Right lobe of liver (tissue), 6 donors: Measurements from ENCODE around the gene GGT7. TPM values are rescaled to one million over a fixed set of nuclear protein-coding genes. Genes with fewer than 3 reads are reported as not detected.
A peak's percentile ranks its signal among the peaks of the same experiment; 100 is the strongest.
"Not testable (repeated sequence)": the region's sequence is repeated elsewhere in the genome, so short reads cannot be mapped to it uniquely, and the experiment has no call there.

Experiments used
- ATAC-seq, 4 donors: fragments of 200-7000 bp; cut with Tn5 transposase; one replicate each; pipeline ENCODE4 v1.9.1; 2020; ENCODE audit warnings: mild to moderate bottlenecking in 4 of 4, moderate library complexity in 4 of 4
- DNase-seq, 3 donors: peaks; one replicate each; pipeline ENCODE4 v3.0.0-alpha.2; 2020
- H3K27ac ChIP-seq, 3 donors: fragments of 200-600 bp; one replicate each; pipeline ENCODE4 v1.8.0; 2022
- H3K27me3 ChIP-seq, 2 donors: fragments of 200-600 bp; one replicate each; pipeline ENCODE4 v1.8.0; 2022
- H3K36me3 ChIP-seq, 4 donors: fragments of 200-600 bp; sonication (generic) in 1 of 4; one replicate each; pipeline versions ENCODE4 v1.5.1 to v1.8.0; 2017 to 2022; ENCODE audit warnings: control low read depth in 1 of 4
- H3K4me1 ChIP-seq, 4 donors: fragments of 200-600 bp; sonication (generic) in 1 of 4; one replicate each; pipeline versions ENCODE4 v1.5.1 to v1.8.0; 2017 to 2022; ENCODE audit warnings: control low read depth in 1 of 4
- H3K4me3 ChIP-seq, 3 donors: fragments of 200-600 bp; one replicate each; pipeline ENCODE4 v1.8.0; 2022
- H3K9me3 ChIP-seq, 4 donors: fragments of 200-600 bp; sonication (generic) in 1 of 4; one replicate each; pipeline versions ENCODE4 v1.5.1 to v1.8.0; 2017 to 2022; ENCODE audit warnings: control low read depth in 1 of 4
- POLR2A ChIP-seq: fragments of 450-650 bp; IDR thresholded peaks from one replicate; pipeline ENCODE4 v1.6.1; 2017; ENCODE audit warnings: antibody characterized with exemption, mild to moderate bottlenecking
- WGBS: methylation state at CpG from one replicate; pipeline ENCODE4 v1.1.6; 2018; ENCODE audit warnings: low coverage, low lambda C conversion rate; ENCODE audit not compliant: insufficient coverage; ENCODE audit errors: missing lambda C conversion rate; 5-methylcytosine and 5-hydroxymethylcytosine counted together
- intact Hi-C, 2 donors: fragments of 100-400 bp; cut with DNase I; formaldehyde crosslinking; loops; one replicate each; pipeline versions ENCODE4 v1.11.2 to v1.14.1; 2022
- total RNA-seq, 6 experiments: library from RNA; depleted of rRNA in 2 of 6; stranded (reverse); fragments of >200 nt in 2 of 6; fragmentation: NEBNext Ultra II Directional in 3 of 6; extraction: Animal tissue kit (Norgen Biotek cat#: 25700) in 3 of 6; gene quantifications; one replicate each; pipeline versions ENCODE4 v1.1.0 to v1.2.4, GENCODE V29; 2016 to 2023
- TF ChIP-seq, protein P1 (sequence below), 4 donors: fragments of 200-600 bp in 3 of 4; fragments of 450-650 bp in 1 of 4; IDR thresholded peaks; one replicate each; pipeline versions ENCODE4 v1.5.1 to v1.8.0; 2016 to 2022; ENCODE audit warnings: antibody characterized with exemption in 4 of 4, mild to moderate bottlenecking in 2 of 4
- donor health status: DM: no; HTN: yes; CAD: no.
- donor health status: DM: no; HTN: no; CAD: no.
- donor health status: DM: no; HTN: no; CAD: no.
- donor health status: DM: no; HTN: yes; CAD: no.
- donor health status: DM: no; HTN: yes; CAD: no.

GGT7 gene
- total RNA-seq, 6 experiments from 2014 or later = 4.8 to 13.3 (median 9.4) TPM

DNA sequence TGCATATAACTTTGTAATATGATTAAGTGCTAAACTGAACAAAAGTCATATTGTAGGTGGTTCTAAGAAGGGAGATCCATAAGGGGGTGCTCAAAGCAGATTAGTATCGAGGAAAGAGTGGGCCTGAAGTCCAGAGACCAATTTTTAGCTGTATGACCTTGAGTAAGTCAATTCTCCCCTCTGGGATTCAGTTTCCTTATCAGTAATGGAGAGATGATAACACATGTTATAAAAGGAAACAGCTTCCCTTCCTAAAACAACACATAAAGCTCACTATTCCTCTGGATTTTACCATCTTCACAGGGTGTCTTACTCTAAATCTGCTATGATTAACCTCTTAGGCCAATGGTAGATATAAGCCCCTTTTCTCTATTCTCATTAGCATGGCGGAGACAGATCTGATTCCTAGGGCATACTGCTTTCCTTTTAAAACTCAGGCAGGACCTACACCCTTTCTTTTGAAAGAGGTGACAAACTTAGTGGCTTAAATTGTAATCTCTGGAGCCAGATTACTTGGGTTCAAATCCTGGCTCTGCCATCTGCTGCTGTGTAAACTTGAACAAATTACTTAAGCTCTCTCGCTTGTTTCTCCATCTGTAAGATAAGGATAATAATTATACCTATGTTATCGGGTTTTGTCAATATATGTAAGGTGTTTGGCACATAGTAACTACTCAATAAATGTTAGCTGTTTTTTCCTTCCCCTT lies 43.2 kb upstream of the GGT7 start:
- ATAC-seq = no peak
- Histone ChIP-seq H3K36me3 (peaks cover 0 to 46% (median 1%) of the 10 kb centered on the region in 4 donors), H3K9me3 (no peaks in the 10 kb centered on the region), H3K4me3 (no peak overlapping the region), H3K27me3 (no peaks in the 10 kb centered on the region), H3K4me1 (peaks cover 0 to 27% (median 13%) of the 10 kb centered on the region in 4 donors), H3K27ac (no peak overlapping the region)
- DNase-seq = no peak
- intact Hi-C loops = no loop called here
- TF ChIP-seq, protein P1, sequence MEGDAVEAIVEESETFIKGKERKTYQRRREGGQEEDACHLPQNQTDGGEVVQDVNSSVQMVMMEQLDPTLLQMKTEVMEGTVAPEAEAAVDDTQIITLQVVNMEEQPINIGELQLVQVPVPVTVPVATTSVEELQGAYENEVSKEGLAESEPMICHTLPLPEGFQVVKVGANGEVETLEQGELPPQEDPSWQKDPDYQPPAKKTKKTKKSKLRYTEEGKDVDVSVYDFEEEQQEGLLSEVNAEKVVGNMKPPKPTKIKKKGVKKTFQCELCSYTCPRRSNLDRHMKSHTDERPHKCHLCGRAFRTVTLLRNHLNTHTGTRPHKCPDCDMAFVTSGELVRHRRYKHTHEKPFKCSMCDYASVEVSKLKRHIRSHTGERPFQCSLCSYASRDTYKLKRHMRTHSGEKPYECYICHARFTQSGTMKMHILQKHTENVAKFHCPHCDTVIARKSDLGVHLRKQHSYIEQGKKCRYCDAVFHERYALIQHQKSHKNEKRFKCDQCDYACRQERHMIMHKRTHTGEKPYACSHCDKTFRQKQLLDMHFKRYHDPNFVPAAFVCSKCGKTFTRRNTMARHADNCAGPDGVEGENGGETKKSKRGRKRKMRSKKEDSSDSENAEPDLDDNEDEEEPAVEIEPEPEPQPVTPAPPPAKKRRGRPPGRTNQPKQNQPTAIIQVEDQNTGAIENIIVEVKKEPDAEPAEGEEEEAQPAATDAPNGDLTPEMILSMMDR (IDR thresholded peaks at IDR 0.05) = no peak
- TF ChIP-seq POLR2A = no peak
- WGBS = 71% methylated on average over 4 of the region's 4 CpGs

DNA sequence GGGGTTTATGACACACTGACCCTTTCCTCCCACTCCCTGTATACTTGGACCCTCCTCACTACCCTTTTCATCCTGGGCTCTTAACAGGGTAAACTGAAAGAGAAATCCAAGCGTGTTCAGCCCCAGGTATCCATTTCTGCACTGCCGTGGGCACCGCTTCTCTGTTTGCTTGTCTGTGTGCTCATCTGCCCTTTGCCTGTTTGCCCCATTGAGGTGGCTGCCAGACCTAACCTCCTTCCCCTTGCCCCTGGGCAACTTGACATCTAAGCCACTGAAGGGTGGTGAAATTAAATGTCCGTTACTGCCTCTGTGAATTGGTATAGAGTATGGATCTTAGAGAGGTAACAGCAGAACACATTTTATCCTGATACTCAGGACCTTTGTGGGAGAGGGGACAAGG lies 42.5 kb upstream of the GGT7 start:
- WGBS = 36% methylated on average over 3 of the region's 4 CpGs
- no peak overlapping the region for H3K27ac ChIP-seq
- H3K36me3 ChIP-seq = peaks cover 0 to 38% (median 0%) of the 10 kb centered on the region in 4 donors
- H3K4me1 ChIP-seq = peaks cover 0 to 27% (median 13%) of the 10 kb centered on the region in 4 donors
- peak; percentile 49 to 74 (median 67) for DNase-seq
- TF ChIP-seq POLR2A = no peak
- no peaks in the 10 kb centered on the region for H3K9me3 ChIP-seq
- ATAC-seq = peak; percentile 90 to 96 (median 94)
- intact Hi-C loops = no loop called here
- no peak overlapping the region for H3K4me3 ChIP-seq
- no peaks in the 10 kb centered on the region for H3K27me3 ChIP-seq

DNA sequence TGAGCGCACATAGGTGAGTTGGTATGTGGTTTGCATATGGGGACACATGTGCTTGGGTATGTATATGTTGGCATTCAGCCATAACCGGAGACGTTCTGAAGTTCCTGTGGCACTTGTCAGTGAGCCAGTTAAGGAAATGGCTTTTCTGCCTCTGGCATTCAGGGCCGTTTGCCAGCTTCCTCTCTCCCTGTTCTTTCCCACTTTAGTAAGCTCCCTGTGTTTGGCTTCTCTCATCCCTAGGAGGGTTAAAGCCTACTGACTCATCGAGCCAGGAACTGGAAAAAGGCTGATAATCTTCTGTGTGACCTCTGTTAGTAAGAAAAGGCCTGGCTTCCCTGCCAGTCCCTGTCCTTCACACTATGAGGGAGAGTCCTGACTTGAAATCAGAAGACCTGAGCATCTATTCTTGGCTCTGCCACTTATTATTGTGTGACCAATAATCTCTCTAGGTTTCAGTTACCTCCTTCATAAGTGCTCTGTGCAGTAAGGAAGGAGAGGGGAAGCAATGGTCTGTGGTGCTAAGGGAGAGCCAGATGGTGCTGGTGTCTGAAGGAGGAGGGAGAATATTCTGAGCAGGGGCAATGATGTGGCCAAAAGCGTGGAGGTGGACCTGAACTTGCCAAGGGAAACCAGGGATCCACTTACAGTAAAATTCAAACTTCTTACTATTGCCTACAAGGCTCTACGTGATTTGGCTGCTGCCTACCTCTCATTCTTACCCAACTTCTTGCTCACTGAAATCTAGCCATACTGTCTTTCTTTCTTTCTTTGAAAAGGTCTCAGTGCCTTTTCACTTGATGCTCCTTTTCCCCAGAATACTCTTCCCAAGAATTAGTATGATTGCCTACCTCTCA lies 35.2 kb upstream of the GGT7 start:
- DNase-seq = peak in 1 of 3 donors; percentile 38
- intact Hi-C loops = no loop called here

DNA sequence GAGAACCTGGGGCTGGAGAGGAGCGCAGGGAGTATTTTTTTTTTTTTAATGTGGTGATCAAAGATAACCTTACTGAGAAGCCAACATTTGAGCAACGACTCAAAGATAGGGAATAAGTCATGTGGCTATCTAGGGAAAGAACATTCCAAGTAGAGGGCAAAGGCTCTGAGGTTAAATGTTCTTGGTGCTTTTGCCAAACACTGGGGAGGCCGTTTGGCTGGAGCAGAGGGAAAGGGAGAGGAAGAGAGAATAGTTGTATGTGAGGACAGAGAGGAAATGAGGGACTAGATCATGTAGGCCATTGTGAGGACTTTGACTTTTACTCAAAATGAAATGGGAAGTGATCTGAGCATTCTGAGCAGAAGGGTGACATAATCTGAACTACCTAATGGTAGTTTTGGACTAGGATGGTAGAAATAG lies 31.6 kb upstream of the GGT7 start:
- no peak for DNase-seq
- intact Hi-C loops = no loop called here
- peaks cover 0 to 15% (median 5%) of the 10 kb centered on the region in 4 donors for H3K4me1 ChIP-seq
- no peak overlapping the region for H3K4me3 ChIP-seq
- H3K36me3 ChIP-seq = peaks cover 0 to 10% (median 0%) of the 10 kb centered on the region in 4 donors
- H3K27me3 ChIP-seq = no peaks in the 10 kb centered on the region
- TF ChIP-seq POLR2A = no peak
- TF ChIP-seq, protein P1 (IDR thresholded peaks at IDR 0.05) = no peak
- no peaks in the 10 kb centered on the region for H3K9me3 ChIP-seq
- H3K27ac ChIP-seq = peak overlapping the region in 1 of 3 donors; percentile 13
- ATAC-seq = peak; percentile 31 to 68 (median 53)
- 33% methylated on average over 3 of the region's 3 CpGs for WGBS

More for the DNA sequence above, 35.2 kb upstream of the GGT7 start:
- no peak overlapping the region for H3K4me3 ChIP-seq
- TF ChIP-seq POLR2A = no peak
- TF ChIP-seq, protein P1 (IDR thresholded peaks at IDR 0.05) = no peak
- WGBS = 39% methylated on average over 7 of the region's 7 CpGs
- H3K9me3 ChIP-seq = no peaks in the 10 kb centered on the region
- H3K36me3 ChIP-seq = peaks cover 0 to 6% (median 0%) of the 10 kb centered on the region in 4 donors
- peak overlapping the region in 1 of 3 donors; percentile 20 for H3K27ac ChIP-seq
- H3K27me3 ChIP-seq = no peaks in the 10 kb centered on the region
- peaks cover 0 to 23% (median 9%) of the 10 kb centered on the region in 4 donors for H3K4me1 ChIP-seq
- ATAC-seq = peak; percentile 70 to 91 (median 78)

DNA sequence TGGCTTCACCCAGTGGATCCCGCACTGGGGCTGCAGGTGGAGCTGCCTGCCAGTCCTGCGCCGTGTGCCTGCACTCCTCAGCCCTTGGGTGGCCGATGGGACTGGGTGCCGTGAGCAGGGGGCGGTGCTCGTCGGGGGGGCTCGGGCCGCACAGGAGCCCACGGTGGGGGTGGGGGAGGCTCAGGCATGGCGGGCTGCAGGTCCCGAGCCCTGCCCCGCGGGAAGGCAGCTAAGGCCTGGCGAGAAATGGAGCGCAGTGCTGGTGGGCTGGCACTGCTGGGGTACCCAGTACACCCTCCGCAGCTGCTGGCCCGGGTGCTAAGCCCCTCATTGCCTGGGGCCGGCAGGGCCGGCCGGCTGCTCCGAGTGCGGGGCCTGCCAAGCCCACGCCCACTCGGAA lies 26.1 kb upstream of the GGT7 start:
- H3K9me3 ChIP-seq, H3K27me3 ChIP-seq, H3K27ac ChIP-seq, H3K4me3 ChIP-seq, ATAC-seq, intact Hi-C loops, DNase-seq, H3K36me3 ChIP-seq: not testable (repeated sequence)
- WGBS = 0% methylated on average over 1 of the region's 26 CpGs
- peaks cover 0 to 39% (median 8%) of the 10 kb centered on the region in 4 donors for H3K4me1 ChIP-seq

DNA sequence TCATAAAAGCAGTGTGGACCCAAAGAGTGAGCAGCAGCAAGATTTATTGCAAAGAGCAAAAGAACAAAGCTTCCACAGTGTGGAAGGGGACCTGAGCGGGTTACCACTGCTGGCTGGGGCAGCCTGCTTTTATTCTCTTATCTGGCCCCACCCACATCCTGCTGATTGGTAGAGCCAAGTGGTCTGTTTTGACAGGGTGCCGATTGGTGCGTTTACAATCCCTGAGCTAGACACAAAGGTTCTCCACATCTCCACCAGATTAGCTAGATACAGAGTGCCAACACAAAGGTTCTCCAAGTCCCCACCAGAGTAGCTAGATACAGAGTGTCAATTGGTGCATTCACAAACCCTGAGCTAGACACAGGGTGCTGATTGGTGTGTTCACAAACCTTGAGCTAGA lies 25.5 kb upstream of the GGT7 start:
- H3K27me3 ChIP-seq, ATAC-seq, H3K36me3 ChIP-seq, H3K4me3 ChIP-seq, intact Hi-C loops, H3K9me3 ChIP-seq, DNase-seq, H3K27ac ChIP-seq: not testable (repeated sequence)
- H3K4me1 ChIP-seq = peaks cover 0 to 34% (median 8%) of the 10 kb centered on the region in 4 donors
- WGBS = 82% methylated on average over 2 of the region's 3 CpGs
